Measurements from ENCODE around the gene DNAAF2. TPM values are rescaled to one million over a fixed set of nuclear protein-coding genes. Genes with fewer than 3 reads are reported as not detected.

DNAAF2 gene
- total and polyA plus RNA-seq, 2 experiments from 2014 or later: 26.0 to 28.0 TPM

- Histone ChIP-seq H3K27ac (peak overlapping the region; percentile 68), H3K36me3 (peaks cover 3% of the 10 kb centered on the region), H3K9me3 (ENCODE audit: low read depth) (no peaks in the 10 kb centered on the region), H3K27me3 (no peaks in the 10 kb centered on the region), H3K4me1 (ENCODE audit: low read depth) (peaks cover 6% of the 10 kb centered on the region), H3K4me3 (no peak overlapping the region)
- no peak for DNase-seq (ENCODE audit: low read depth in 1 of 2, low spot score in 1 of 2)
- TF ChIP-seq, protein P1, sequence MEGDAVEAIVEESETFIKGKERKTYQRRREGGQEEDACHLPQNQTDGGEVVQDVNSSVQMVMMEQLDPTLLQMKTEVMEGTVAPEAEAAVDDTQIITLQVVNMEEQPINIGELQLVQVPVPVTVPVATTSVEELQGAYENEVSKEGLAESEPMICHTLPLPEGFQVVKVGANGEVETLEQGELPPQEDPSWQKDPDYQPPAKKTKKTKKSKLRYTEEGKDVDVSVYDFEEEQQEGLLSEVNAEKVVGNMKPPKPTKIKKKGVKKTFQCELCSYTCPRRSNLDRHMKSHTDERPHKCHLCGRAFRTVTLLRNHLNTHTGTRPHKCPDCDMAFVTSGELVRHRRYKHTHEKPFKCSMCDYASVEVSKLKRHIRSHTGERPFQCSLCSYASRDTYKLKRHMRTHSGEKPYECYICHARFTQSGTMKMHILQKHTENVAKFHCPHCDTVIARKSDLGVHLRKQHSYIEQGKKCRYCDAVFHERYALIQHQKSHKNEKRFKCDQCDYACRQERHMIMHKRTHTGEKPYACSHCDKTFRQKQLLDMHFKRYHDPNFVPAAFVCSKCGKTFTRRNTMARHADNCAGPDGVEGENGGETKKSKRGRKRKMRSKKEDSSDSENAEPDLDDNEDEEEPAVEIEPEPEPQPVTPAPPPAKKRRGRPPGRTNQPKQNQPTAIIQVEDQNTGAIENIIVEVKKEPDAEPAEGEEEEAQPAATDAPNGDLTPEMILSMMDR (IDR thresholded peaks at IDR 0.05; ENCODE audit: low read depth, low read length): no peak
Observed at GRCh38 chr14:49640540-49641417, 5.7 kb upstream of the DNAAF2 start.

- Histone ChIP-seq H3K4me1 (ENCODE audit: low read depth) (peaks cover 8% of the 10 kb centered on the region), H3K4me3 (no peak overlapping the region), H3K27ac (no peak overlapping the region), H3K27me3 (no peaks in the 10 kb centered on the region), H3K36me3 (peaks cover 3% of the 10 kb centered on the region), H3K9me3 (ENCODE audit: low read depth) (no peaks in the 10 kb centered on the region)
- no peak for DNase-seq (ENCODE audit: low read depth in 1 of 2, low spot score in 1 of 2)
- TF ChIP-seq, protein P1 (IDR thresholded peaks at IDR 0.05; ENCODE audit: low read depth, low read length): no peak
Observed at GRCh38 chr14:49637534-49638078, 2.6 kb upstream of the DNAAF2 start.

DNA sequence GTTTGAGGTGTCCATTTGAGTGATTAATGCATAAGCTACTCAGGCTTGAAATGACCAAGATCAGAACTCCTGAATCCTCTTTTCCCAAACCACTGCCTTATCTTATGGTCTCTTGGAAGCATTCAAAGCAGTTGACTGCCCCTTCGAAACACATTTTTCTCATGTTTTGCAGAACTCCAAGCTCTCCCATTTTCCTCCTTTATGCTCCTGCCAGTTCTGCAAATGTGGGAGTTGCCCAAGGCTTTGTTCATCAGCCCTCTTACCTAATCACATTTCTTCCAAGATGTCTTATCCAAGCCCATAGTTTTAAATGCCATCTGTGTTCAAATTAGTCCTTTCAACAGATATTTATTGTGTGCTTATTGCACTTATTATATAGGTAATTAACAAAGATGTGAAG, 1.8 kb upstream of the DNAAF2 start:
- H3K4me1 ChIP-seq (ENCODE audit: low read depth): peaks cover 8% of the 10 kb centered on the region

DNA sequence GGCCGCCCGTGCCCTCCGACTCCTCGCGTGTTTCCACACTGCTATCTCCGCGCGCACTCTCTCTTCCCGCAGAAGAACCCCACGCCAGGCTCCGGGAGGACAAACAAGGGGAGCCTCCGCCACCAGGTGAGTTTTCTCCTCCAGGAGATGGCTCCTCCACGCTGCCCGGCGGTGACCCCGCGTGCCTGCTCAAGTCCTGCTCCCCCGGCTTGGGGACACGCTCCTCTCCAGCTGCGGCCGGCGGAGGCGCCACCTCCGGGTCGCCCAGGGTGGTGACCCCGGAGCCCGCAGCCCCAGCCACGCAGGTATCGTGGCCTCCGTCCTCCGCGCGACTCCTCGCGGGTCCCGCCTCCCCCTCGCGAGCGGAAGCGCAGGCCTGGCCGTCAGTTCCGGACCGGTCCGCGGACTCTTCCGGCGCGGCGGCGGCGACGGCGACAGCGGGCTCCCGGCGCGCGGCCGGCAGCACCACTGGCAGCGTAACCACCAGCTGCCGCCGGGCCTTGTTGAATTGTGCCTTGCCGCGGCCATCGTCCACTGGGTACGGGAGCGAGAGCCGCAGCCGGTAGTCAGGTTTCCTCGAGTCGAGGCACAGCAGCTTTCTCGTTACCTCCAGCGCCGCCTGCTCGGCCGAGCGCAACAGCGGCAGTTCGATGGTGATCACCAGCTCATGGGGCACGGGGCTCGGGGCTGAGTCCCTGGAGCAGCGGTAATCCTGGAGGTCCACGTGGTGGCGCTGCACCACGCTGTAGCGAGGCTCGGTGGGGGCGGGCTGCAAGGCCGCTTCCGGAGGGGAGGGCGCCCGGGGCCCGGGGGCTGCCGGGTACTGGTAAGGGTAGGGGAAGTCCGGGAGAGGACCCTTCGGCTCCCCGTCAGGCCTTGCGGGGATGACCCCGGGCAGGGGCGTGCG, 1.2 kb downstream of the DNAAF2 start:
- Histone ChIP-seq H3K4me3 (peak overlapping the region; percentile 66), H3K27ac (peak overlapping the region; percentile 84), H3K27me3 (no peaks in the 10 kb centered on the region), H3K4me1 (ENCODE audit: low read depth) (peaks cover 9% of the 10 kb centered on the region), H3K9me3 (ENCODE audit: low read depth) (no peaks in the 10 kb centered on the region), H3K36me3 (peaks cover 3% of the 10 kb centered on the region)
- TF ChIP-seq, protein P1 (IDR thresholded peaks at IDR 0.05; ENCODE audit: low read depth, low read length): peak; percentile 72
- DNase-seq (ENCODE audit: low read depth in 1 of 2, low spot score in 1 of 2): peak; percentile 96 to 97

More for the DNA sequence above, 1.8 kb upstream of the DNAAF2 start:
- H3K4me3 ChIP-seq: no peak overlapping the region
- H3K27me3 ChIP-seq: no peaks in the 10 kb centered on the region
- TF ChIP-seq, protein P1 (IDR thresholded peaks at IDR 0.05; ENCODE audit: low read depth, low read length): no peak
- no peaks in the 10 kb centered on the region for H3K9me3 ChIP-seq (ENCODE audit: low read depth)
- peak in 1 of 2 donors; percentile 68 for DNase-seq (ENCODE audit: low read depth in 1 of 2, low spot score in 1 of 2)
- peaks cover 3% of the 10 kb centered on the region for H3K36me3 ChIP-seq
- peak overlapping the region; percentile 50 for H3K27ac ChIP-seq
